NCI-H774 (cell line): ENCODE data around the gene KLHL33.
A peak's percentile ranks its signal among the peaks of the same experiment; 100 is the strongest.
"Not testable (repeated sequence)": the region's sequence is repeated elsewhere in the genome, so short reads cannot be mapped to it uniquely, and the experiment has no call there.

Experiments used
- DNase-seq: peaks from one replicate; lab custom pipeline; 2025; lab: John Stamatoyannopoulos, UW

KLHL33 gene

DNA sequence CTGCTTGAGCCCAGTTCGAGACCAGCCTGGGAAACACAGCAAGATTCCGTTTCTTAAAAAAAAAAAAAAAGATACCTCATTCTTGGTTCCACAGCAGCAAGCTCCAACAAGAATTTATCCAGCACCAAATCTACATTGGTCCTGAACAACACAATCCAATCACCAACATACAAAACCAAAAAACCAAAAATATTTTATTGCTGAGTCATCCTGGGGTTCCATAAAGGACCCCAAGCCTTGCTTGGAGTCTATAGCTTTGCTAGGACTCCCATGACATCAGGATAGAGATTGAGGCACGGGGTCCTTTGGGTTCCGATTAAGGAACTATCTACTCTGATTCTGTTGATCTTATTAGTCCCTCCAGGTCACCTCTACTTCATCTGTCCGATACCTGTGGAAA is 10.9 kb upstream of the KLHL33 start:
- no peak for DNase-seq

DNA sequence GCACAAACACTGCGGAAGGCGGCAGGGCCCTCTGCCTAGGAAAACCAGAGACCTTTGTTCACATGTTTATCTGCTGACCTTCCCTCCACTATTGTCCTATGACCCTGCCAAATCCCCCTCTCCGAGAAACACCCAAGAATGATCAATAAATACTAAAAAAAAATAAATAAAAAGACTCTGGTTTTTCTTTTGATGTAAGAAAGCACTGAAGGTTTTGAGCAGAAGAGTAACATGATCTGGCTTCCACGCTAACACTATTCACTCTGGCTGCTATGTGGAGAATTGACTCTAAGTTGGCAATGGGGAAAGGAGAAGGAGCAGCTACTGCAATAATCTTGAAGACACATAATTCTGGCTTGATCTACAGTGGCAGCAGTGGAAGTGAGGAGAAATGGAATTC is 7.7 kb upstream of the KLHL33 start:
- DNase-seq = not testable (repeated sequence)

DNA sequence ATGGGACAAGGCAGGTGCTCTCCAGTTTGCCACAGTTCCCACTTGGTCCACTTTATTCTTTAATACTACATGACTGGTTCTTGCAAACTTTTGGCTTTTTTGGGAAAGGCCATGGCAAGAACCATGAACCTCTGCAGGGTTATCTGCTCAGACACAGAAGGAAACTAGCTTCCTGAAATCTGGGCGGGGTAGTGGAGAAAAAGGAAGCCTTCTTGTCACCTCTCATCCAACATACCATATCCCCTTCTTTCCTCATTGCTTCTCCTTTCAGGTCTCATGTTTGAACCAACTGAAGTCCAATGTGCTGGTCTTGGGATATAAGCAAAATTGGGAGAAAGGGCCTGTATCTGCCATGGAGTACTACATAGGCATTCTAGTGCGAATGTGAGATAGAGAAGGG is 5.5 kb upstream of the KLHL33 start:
- no peak for DNase-seq

DNA sequence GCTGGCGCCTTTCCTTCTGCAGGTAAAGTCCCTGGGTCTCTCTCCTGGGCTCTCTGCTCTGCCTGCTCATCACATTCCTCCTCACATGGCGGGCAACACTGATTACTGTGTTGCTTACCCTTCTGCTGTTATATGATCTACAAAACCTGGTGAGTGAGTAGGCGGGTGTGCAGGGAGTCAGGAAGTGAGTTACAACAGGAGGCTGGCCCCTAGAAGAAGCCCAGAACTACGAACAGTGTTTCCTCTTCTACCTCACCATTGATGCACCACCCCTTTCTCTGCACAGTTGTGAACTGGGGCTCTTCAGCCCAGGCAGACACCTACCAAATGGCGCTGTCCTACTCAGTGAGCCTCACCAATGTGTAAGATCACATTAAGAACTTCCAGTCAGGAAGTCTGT is 4.9 kb upstream of the KLHL33 start:
- no peak for DNase-seq

GRCh38 chr14:20440465-20440864 is 4.5 kb upstream of the KLHL33 start:
- no peak for DNase-seq

GRCh38 chr14:20438664-20439063 is 2.7 kb upstream of the KLHL33 start:
- DNase-seq = no peak

DNA sequence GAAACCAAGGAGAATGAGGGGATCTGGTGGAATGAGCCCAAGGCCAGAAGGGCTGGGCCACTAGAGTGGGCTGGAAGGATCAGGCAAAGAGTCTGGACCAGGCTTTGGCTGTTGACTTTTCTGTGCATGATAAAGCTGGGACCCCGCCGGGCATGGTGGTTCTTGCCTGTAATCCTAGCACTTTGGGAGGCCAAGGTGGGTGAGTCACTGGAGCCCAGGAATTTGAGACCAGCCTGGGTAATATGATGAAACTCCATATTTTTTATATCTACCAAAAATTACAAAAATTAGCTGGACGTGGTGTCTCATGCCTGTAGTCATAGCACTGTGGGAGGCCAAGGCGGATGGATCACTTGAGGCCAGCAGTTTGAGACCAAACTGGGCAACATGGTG is 393 bp upstream of the KLHL33 start:
- no peak for DNase-seq

DNA sequence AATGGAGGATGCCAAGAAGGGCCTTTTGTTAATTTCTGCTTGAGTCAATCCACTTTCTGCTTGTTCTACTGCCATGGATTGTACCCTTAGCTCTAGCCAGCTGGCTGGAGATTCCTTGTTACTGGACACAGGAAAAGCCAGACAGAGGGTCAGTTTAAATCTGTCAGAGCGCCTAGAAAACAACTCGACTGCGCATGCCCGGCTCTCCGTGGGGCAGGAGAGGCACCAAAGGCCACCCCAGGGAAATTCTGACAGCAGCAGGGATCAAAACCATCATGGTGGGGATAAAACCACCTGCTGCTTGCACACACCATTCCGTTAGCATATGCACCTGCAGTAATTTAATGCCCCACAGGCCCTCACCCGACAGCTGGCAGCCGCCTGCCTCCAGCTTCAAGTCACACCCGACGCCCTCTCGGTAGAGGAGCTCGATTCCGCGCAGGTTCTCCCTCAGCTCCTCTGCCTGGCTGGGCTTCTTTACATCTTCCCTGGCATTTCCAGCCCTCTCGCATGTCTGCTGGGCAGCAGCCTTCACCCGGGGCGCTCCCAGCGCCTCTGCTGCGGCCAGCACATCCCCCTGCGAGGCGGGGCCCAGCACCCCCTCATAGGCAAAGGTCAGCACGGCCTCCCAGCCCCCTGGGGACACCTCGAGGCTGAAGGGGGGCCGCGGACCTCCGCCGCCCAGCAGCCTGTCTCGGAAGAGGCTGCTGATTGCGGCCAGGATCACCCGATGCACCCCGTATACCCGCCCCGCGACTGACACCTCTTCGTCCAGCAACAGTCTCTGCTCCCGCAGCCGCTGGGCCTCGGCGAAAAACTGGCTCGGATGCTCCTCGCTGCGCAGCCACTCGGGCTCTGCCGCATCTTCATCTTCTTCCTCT is 1.0 kb downstream of the KLHL33 start:
- no peak for DNase-seq

DNA sequence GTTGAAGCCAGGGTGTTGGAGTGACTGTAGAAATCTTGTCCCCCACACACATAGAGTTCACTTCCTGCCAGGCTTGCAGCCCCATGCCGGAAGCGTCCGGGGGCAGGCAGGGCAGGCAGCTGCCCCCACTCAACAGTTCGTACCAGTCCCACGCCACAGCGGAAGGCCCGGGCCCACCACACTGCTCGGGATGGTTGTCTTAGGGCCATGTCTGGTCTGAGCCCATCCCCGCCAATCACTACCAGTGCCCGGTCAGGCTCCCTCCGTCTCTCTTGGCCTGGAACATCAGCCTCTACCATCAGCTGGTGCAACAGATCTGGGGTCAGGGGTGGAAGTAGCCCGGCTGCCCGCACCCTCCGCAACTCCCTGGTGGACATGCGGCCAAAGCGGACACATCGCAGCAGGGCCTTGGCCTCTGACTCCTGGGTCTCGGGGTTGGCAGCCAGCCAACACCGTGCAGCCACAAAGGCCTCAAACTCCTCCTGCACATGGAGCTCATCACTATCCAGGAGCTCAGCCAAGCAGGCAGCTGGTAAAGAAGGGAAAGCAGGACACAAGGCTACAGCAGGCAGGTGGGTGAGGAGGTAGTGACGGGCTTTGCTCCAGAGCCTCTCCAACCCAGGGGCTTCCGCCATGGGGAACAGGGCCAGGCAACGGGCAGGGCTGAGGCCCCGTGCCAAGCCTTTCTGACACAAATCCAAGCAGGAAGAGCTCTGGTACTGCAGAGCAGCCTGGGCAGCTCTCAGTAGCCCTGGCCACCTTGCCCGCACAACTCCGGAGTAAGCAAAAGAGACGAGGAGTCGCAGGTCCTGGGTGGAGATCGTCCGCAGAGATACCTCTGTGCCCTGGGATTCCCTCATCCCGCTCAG is 5.9 kb downstream of the KLHL33 start:
- DNase-seq = no peak

DNA sequence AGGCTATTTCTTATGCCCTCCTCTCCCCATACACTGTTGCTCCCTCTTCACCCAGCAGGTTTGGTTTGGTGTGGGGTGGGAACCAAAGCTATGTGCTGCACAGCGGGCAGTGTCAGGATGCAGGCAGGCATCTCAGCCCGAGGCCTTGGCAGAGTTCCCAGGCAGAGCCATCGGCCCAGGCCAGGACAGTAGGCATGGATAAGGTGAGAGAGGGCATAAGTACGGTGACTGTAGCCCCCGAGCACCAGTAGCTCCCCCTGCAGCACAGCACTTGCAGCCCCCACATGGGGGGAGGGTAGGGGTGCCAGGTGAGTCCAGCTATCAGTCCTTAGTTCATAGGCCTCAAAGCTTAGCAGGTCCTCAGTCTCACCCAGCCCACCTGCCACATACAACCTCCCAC is 7.2 kb downstream of the KLHL33 start:
- DNase-seq = no peak

- DNase-seq = no peak
Measured at GRCh38 chr14:20428010-20428365, 8.0 kb downstream of the KLHL33 start.

GRCh38 chr14:20427231-20428009 is 8.5 kb downstream of the KLHL33 start:
- DNase-seq = no peak

- DNase-seq = no peak
Measured at GRCh38 chr14:20424851-20425250, 11.1 kb downstream of the KLHL33 start.

DNA sequence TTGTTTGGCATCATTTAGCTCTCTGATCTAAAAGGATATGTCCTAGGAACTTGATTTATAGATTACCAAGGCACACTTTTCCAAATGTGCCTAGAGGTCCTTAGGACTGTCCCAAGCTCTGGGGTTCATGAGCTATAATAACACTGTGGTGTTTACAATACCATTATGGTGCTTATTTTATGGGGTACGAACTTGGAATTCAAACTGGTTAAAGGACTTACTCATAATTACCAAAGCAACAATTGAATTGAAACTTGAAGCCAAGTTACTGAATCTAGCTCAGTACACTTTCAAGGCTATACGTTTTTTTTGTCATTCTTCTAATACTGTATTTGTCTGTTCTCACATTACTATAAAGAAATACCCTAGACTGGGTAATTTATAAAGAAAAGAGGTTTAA is 13.1 kb downstream of the KLHL33 start:
- DNase-seq = no peak

- no peak for DNase-seq
Measured at GRCh38 chr14:20421267-20421666, 14.7 kb downstream of the KLHL33 start.

- no peak for DNase-seq
Measured at GRCh38 chr14:20419419-20419818, 16.5 kb downstream of the KLHL33 start.

GRCh38 chr14:20418501-20418909 is 17.5 kb downstream of the KLHL33 start:
- DNase-seq = no peak

- peak; percentile 21 for DNase-seq
Measured at GRCh38 chr14:20417250-20418186, 18.4 kb downstream of the KLHL33 start.

GRCh38 chr14:20416223-20416622 is 19.7 kb downstream of the KLHL33 start:
- no peak for DNase-seq

GRCh38 chr14:20415782-20416206 is 20.2 kb downstream of the KLHL33 start:
- DNase-seq = peak; percentile 31

- DNase-seq = no peak
Measured at GRCh38 chr14:20413744-20414082, 22.3 kb downstream of the KLHL33 start.
